Measurements from ENCODE around the gene STRADA.
A peak's percentile ranks its signal among the peaks of the same experiment; 100 is the strongest.

The STRADA gene

DNA sequence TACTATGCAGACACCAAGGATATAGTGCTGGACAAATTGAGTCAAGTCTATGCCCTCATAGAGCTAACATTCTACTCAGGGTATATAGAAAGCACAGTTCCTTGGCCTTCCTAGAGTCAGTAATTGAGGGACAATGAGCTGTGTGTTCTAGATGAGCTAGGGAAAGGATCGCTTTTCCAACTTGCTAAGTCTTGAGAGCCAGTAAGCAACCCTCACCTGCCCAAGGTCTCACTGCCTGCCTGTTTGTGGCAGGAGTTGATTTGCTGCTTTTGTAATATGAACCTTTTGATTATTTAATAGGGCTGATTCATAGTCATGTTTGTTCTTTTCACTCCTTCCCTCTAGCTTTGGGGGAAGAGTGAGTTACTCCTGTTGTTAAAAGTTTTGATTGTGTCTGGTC is 38.9 kb upstream of the STRADA start:
- Histone ChIP-seq H3K4me3 (ENCODE audit: insufficient read length, low read depth) (no peak overlapping the region), H3K27me3 (ENCODE audit: insufficient read depth, insufficient read length) (no peaks in the 10 kb centered on the region), H3K9me3 (ENCODE audit: insufficient read depth, low read length) (no peaks in the 10 kb centered on the region), H3K9ac (ENCODE audit: insufficient read length, low read depth) (no peak overlapping the region), H3K36me3 (ENCODE audit: insufficient read depth, insufficient read length, low read length) (peaks cover 77% of the 10 kb centered on the region), H3K4me1 (ENCODE audit: insufficient read depth, insufficient read length) (peaks cover 5% of the 10 kb centered on the region)
- TF ChIP-seq YY1 (IDR thresholded peaks at IDR 0.05; ENCODE audit: insufficient read depth, insufficient read length) (no peak), SUZ12 (IDR thresholded peaks at IDR 0.05; ENCODE audit: extremely low read depth, insufficient read depth, insufficient read length) (no peak), ZNF274 (IDR thresholded peaks at IDR 0.05; ENCODE audit: low read depth, low read length) (no peak)
- no peak for DNase-seq (ENCODE audit: low read depth, low spot score)

DNA sequence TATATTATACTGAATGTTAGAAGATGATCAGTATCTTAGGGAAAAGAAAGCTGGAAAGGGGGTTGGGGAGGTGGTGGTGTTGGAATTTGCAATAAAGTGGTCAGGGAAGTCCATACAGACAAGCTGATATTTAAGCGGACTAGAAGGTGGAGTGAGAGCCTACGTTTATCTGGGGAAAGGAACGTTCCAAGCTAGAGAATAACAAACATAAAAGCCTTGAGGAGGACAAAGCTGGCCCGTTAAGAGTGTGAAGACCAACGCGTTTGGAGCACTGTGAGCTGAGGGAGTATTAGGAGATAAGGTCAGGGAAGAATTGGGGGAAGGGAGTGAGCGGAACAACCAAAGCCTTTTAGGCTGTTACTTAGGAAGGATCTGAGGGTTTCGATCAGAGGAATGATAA is 33.8 kb upstream of the STRADA start:
- no peak for TF ChIP-seq YY1 (IDR thresholded peaks at IDR 0.05; ENCODE audit: insufficient read depth, insufficient read length)
- Histone ChIP-seq H3K4me1 (ENCODE audit: insufficient read depth, insufficient read length) (peaks cover 5% of the 10 kb centered on the region), H3K9ac (ENCODE audit: insufficient read length, low read depth) (peak overlapping the region; percentile 94), H3K9me3 (ENCODE audit: insufficient read depth, low read length) (no peaks in the 10 kb centered on the region), H3K36me3 (ENCODE audit: insufficient read depth, insufficient read length, low read length) (peaks cover 58% of the 10 kb centered on the region), H3K27me3 (ENCODE audit: insufficient read depth, insufficient read length) (no peaks in the 10 kb centered on the region), H3K4me3 (ENCODE audit: insufficient read length, low read depth) (peak overlapping the region; percentile 77)
- DNase-seq (ENCODE audit: low read depth, low spot score), result no peak

DNA sequence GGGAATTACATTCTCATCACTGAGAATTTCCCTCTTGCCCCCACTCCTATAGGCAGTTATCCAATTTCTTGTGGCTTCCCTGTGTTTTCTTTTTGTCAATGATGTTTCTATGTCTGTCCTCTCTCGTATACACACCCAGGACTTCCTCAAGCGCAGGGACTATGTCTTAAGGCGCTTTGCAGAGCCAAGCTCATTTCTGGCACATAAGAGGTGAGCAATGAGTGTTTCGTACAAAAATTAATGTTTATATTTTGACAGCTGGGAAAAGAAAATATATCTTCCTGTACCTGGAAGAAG is 33.3 kb upstream of the STRADA start:
- DNase-seq (ENCODE audit: low read depth, low spot score), result no peak
- peaks cover 60% of the 10 kb centered on the region for H3K36me3 ChIP-seq (ENCODE audit: insufficient read depth, insufficient read length, low read length)

DNA sequence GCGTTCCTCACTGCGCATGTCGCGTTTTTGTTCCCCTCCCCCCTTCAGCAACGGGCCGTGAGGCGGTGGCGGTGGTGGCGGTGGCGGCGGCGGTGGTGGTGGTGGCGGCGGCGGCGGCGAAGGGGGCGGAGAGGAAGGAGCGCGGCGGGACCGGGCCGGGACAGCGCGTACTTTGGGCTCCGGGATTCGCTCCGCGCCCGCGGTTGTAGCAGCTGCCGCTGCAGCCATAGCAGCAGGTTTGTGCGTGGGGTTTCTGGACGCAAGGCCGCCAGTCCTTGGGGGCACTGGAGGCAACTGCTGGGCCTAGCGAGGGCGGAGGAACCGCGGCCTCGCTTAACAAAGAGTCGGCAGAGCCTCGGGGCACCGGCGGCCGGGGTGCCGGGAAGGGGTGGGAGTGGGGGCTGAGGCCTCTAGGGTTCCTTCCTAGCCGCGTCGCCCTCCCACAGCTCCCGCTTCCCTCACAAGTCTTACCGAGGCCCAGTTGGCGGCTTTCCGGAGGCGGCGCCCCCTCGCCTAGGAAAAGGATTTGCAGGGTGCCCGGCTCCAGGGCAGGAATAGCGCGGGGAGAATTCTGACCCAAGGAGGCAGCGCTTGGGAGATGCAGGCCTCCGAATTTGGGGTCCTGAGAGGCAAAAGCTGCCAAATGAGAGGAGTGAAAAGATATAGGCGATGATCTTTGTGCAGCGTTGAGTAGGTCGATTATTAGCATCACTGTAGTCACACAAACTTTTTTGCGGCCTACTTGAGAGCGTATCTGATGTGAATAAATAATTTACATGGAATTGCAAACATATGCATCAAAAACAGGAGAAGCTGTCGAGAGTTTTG is 32.8 kb upstream of the STRADA start, which contains the start of gene DDX42:
Gene DDX42 (plus strand): TSS at position 30 of the 828 bp plus-strand sequence. CDS start 12,880 bp downstream, outside the sequence.
- no peak for TF ChIP-seq YY1 (IDR thresholded peaks at IDR 0.05; ENCODE audit: insufficient read depth, insufficient read length)
- no peak for TF ChIP-seq ZNF274 (IDR thresholded peaks at IDR 0.05; ENCODE audit: low read depth, low read length)
- no peak for TF ChIP-seq SUZ12 (IDR thresholded peaks at IDR 0.05; ENCODE audit: extremely low read depth, insufficient read depth, insufficient read length)
- Histone ChIP-seq H3K27me3 (ENCODE audit: insufficient read depth, insufficient read length) (no peaks in the 10 kb centered on the region), H3K9me3 (ENCODE audit: insufficient read depth, low read length) (no peaks in the 10 kb centered on the region), H3K4me3 (ENCODE audit: insufficient read length, low read depth) (peak within 1 kb of the TSS; percentile 91), H3K9ac (ENCODE audit: insufficient read length, low read depth) (peak within 1 kb of the TSS; percentile 98), H3K36me3 (ENCODE audit: insufficient read depth, insufficient read length, low read length) (peaks cover 56% of the 10 kb centered on the region), H3K4me1 (ENCODE audit: insufficient read depth, insufficient read length) (peaks cover 5% of the 10 kb centered on the region)
- peak; percentile 28 for DNase-seq (ENCODE audit: low read depth, low spot score)

More for the DNA sequence above, 33.3 kb upstream of the STRADA start:
- TF ChIP-seq SUZ12 (IDR thresholded peaks at IDR 0.05; ENCODE audit: extremely low read depth, insufficient read depth, insufficient read length) (no peak), YY1 (IDR thresholded peaks at IDR 0.05; ENCODE audit: insufficient read depth, insufficient read length) (no peak), ZNF274 (IDR thresholded peaks at IDR 0.05; ENCODE audit: low read depth, low read length) (no peak)
- Histone ChIP-seq H3K9ac (ENCODE audit: insufficient read length, low read depth) (peak overlapping the region; percentile 94), H3K4me1 (ENCODE audit: insufficient read depth, insufficient read length) (peaks cover 5% of the 10 kb centered on the region), H3K27me3 (ENCODE audit: insufficient read depth, insufficient read length) (no peaks in the 10 kb centered on the region), H3K9me3 (ENCODE audit: insufficient read depth, low read length) (no peaks in the 10 kb centered on the region), H3K4me3 (ENCODE audit: insufficient read length, low read depth) (peak overlapping the region; percentile 77)

DNA sequence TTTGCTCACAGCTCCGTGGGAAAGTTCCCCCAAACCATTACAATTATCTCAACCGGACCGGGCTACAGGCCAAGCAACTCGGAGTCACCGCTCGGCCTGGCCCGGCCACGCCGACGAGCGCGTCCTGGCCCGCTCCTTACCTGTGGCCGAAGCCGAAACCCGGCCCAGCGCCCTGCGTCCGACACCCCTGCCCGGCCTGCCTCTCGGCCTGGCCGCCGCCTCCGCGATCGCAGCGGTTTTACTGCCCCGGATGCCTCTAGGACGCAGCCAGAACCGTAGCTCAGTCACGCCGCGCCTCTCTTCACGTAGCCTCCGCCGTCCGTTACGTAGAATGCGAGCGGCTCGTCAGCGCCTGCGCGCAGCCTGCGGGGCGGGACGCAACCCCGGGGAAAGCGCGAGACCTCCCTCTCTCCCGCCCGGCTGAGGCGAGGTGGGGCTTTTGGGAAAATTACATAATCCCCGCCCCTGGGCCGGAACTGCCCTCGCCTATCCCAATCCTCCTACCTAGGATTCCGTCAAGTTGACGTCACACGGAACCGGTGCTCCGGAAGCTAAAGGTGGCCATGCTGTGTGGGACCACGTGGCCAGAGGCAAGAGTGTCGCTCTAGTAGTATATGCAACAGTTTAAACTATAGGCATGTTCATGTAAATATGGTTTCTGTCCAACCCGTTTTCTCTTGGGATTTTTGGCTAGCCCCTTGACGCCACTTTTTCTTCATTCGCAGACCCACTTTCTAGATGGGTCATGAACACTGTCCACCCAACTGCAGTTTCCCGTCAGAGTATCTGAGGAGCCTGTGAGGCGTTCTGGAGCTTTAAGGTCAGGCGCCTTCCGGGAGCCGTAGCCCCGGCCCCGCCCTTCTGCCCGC is 31.9 kb upstream of the STRADA start, which contains the start of gene CCDC47:
Gene CCDC47 (minus strand): TSS at position 326 of the 869 bp plus-strand sequence. CDS start 7,422 bp downstream, outside the sequence.
- Histone ChIP-seq H3K36me3 (ENCODE audit: insufficient read depth, insufficient read length, low read length) (peaks cover 54% of the 10 kb centered on the region), H3K4me3 (ENCODE audit: insufficient read length, low read depth) (peak within 1 kb of the TSS; percentile 91), H3K27me3 (ENCODE audit: insufficient read depth, insufficient read length) (no peaks in the 10 kb centered on the region), H3K9me3 (ENCODE audit: insufficient read depth, low read length) (no peaks in the 10 kb centered on the region), H3K9ac (ENCODE audit: insufficient read length, low read depth) (peak within 1 kb of the TSS; percentile 98), H3K4me1 (ENCODE audit: insufficient read depth, insufficient read length) (peaks cover 5% of the 10 kb centered on the region)
- TF ChIP-seq YY1 (IDR thresholded peaks at IDR 0.05; ENCODE audit: insufficient read depth, insufficient read length) (peak; percentile 87), ZNF274 (IDR thresholded peaks at IDR 0.05; ENCODE audit: low read depth, low read length) (no peak)
- peak; percentile 96 for DNase-seq (ENCODE audit: low read depth, low spot score)

DNA sequence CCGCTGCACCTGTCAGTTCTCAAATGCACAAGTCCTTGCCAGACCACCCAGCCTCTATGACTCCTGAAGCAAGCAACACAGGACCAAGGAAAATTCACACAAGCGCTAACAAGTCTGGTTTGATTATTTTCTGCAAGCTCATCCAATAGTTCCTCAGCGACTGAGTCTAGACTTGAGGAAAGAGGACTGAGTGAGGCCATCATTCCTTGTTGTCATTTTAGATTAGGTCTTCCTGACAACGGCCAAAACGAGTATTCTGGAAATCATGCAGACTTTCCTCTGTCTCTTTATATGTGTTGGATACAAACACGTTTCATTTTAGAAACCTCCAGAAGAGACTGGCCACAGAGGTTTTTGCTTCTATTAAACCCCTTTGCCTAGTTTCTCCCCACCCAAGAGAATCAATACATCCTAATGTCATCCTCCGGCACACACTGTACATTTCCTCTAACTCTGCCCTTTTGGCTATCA is 31.2 kb upstream of the STRADA start:
- Histone ChIP-seq H3K9me3 (ENCODE audit: insufficient read depth, low read length) (no peaks in the 10 kb centered on the region), H3K4me1 (ENCODE audit: insufficient read depth, insufficient read length) (peaks cover 5% of the 10 kb centered on the region), H3K9ac (ENCODE audit: insufficient read length, low read depth) (peak overlapping the region; percentile 98), H3K27me3 (ENCODE audit: insufficient read depth, insufficient read length) (no peaks in the 10 kb centered on the region), H3K4me3 (ENCODE audit: insufficient read length, low read depth) (peak overlapping the region; percentile 91), H3K36me3 (ENCODE audit: insufficient read depth, insufficient read length, low read length) (peaks cover 50% of the 10 kb centered on the region)
- no peak for DNase-seq (ENCODE audit: low read depth, low spot score)
- TF ChIP-seq SUZ12 (IDR thresholded peaks at IDR 0.05; ENCODE audit: extremely low read depth, insufficient read depth, insufficient read length) (no peak), YY1 (IDR thresholded peaks at IDR 0.05; ENCODE audit: insufficient read depth, insufficient read length) (no peak), ZNF274 (IDR thresholded peaks at IDR 0.05; ENCODE audit: low read depth, low read length) (no peak)

DNA sequence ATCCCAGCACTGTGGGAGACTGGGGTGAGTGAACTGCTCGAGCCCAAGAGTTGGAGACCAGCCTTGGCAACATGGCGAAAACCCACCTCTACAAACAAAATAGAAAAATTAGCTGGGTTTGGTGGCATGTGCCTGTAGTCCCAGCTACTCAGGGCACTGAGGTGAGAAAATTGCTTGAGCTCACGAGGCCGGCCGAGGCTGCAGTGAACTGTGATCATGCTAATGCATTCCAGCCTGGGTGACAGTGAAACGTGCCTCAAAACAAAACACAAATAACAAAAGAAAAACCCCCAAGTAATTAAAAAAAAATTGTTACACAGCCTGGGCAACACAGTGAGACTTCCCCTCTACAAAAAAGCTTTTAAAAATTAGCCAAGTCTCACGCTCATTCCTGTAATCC is 26.8 kb upstream of the STRADA start:
- TF ChIP-seq YY1 (IDR thresholded peaks at IDR 0.05; ENCODE audit: insufficient read depth, insufficient read length) (no peak), SUZ12 (IDR thresholded peaks at IDR 0.05; ENCODE audit: extremely low read depth, insufficient read depth, insufficient read length) (no peak), ZNF274 (IDR thresholded peaks at IDR 0.05; ENCODE audit: low read depth, low read length) (no peak)
- Histone ChIP-seq H3K9ac (ENCODE audit: insufficient read length, low read depth) (no peak overlapping the region), H3K9me3 (ENCODE audit: insufficient read depth, low read length) (no peaks in the 10 kb centered on the region), H3K27me3 (ENCODE audit: insufficient read depth, insufficient read length) (no peaks in the 10 kb centered on the region), H3K4me3 (ENCODE audit: insufficient read length, low read depth) (no peak overlapping the region), H3K4me1 (ENCODE audit: insufficient read depth, insufficient read length) (no peaks in the 10 kb centered on the region), H3K36me3 (ENCODE audit: insufficient read depth, insufficient read length, low read length) (peaks cover 52% of the 10 kb centered on the region)
- no peak for DNase-seq (ENCODE audit: low read depth, low spot score)
